ENCODE data around the gene TNFAIP8.
"Not testable (repeated sequence)": the region's sequence is repeated elsewhere in the genome, so short reads cannot be mapped to it uniquely, and the experiment has no call there.

TNFAIP8 gene

GRCh38 chr5:119418606-119419100 is 62.8 kb downstream of the TNFAIP8 start:
- H3K9me3 ChIP-seq (ENCODE audit: insufficient read depth, low read depth, low read length): no peaks in the 10 kb centered on the region
- H3K9ac ChIP-seq (ENCODE audit: low read depth, low read length): no peak overlapping the region
- no peaks in the 10 kb centered on the region for H3K36me3 ChIP-seq (ENCODE audit: insufficient read depth, low read depth, low read length)
- no peaks in the 10 kb centered on the region for H3K27me3 ChIP-seq (ENCODE audit: insufficient read depth, low read length)
- no peak overlapping the region for H3K4me3 ChIP-seq (ENCODE audit: low read length)
- H3K4me1 ChIP-seq (ENCODE audit: insufficient read depth, low read length): peaks cover 8% of the 10 kb centered on the region; the same call in 1 of the 2 replicates
- no peak overlapping the region for H3K27ac ChIP-seq (ENCODE audit: low read length)

GRCh38 chr5:119420169-119420568 is 64.3 kb downstream of the TNFAIP8 start:
- H3K27ac ChIP-seq (ENCODE audit: low read length): no peak overlapping the region
- H3K4me3 ChIP-seq (ENCODE audit: low read length): no peak overlapping the region
- no peak overlapping the region for H3K9ac ChIP-seq (ENCODE audit: low read depth, low read length)
- peaks cover 8% of the 10 kb centered on the region; the same call in 1 of the 2 replicates for H3K4me1 ChIP-seq (ENCODE audit: insufficient read depth, low read length)
- H3K36me3 ChIP-seq (ENCODE audit: insufficient read depth, low read depth, low read length): no peaks in the 10 kb centered on the region
- no peaks in the 10 kb centered on the region for H3K27me3 ChIP-seq (ENCODE audit: insufficient read depth, low read length)
- H3K9me3 ChIP-seq (ENCODE audit: insufficient read depth, low read depth, low read length): no peaks in the 10 kb centered on the region

- H3K27ac ChIP-seq (ENCODE audit: low read length): no peak overlapping the region
- no peak overlapping the region for H3K9ac ChIP-seq (ENCODE audit: low read depth, low read length)
- no peaks in the 10 kb centered on the region for H3K9me3 ChIP-seq (ENCODE audit: insufficient read depth, low read depth, low read length)
- H3K27me3 ChIP-seq (ENCODE audit: insufficient read depth, low read length): no peaks in the 10 kb centered on the region
- no peak overlapping the region for H3K4me3 ChIP-seq (ENCODE audit: low read length)
- no peaks in the 10 kb centered on the region for H3K36me3 ChIP-seq (ENCODE audit: insufficient read depth, low read depth, low read length)
- no peaks in the 10 kb centered on the region for H3K4me1 ChIP-seq (ENCODE audit: insufficient read depth, low read length)
These were observed 70.2 kb downstream of the TNFAIP8 start for GRCh38 chr5:119426057-119426456.

- Histone ChIP-seq H3K27me3 (ENCODE audit: insufficient read depth, low read length) (no peaks in the 10 kb centered on the region), H3K4me1 (ENCODE audit: insufficient read depth, low read length) (no peaks in the 10 kb centered on the region), H3K36me3 (ENCODE audit: insufficient read depth, low read depth, low read length) (no peaks in the 10 kb centered on the region), H3K9ac (ENCODE audit: low read depth, low read length) (no peak overlapping the region), H3K27ac (ENCODE audit: low read length) (no peak overlapping the region), H3K4me3 (ENCODE audit: low read length) (no peak overlapping the region), H3K9me3 (ENCODE audit: insufficient read depth, low read depth, low read length) (no peaks in the 10 kb centered on the region)
These were observed 71.2 kb downstream of the TNFAIP8 start for GRCh38 chr5:119427060-119427459.

- H3K27ac ChIP-seq (ENCODE audit: low read length); H3K4me1 ChIP-seq (ENCODE audit: insufficient read depth, low read length); H3K36me3 ChIP-seq (ENCODE audit: insufficient read depth, low read depth, low read length); H3K9ac ChIP-seq (ENCODE audit: low read depth, low read length); H3K4me3 ChIP-seq (ENCODE audit: low read length); H3K9me3 ChIP-seq (ENCODE audit: insufficient read depth, low read depth, low read length); H3K27me3 ChIP-seq (ENCODE audit: insufficient read depth, low read length): not testable (repeated sequence)
These were observed 71.8 kb downstream of the TNFAIP8 start for GRCh38 chr5:119427596-119427995.

- not testable (repeated sequence) for H3K9me3 ChIP-seq (ENCODE audit: insufficient read depth, low read depth, low read length); H3K36me3 ChIP-seq (ENCODE audit: insufficient read depth, low read depth, low read length); H3K4me3 ChIP-seq (ENCODE audit: low read length); H3K27ac ChIP-seq (ENCODE audit: low read length); H3K27me3 ChIP-seq (ENCODE audit: insufficient read depth, low read length); H3K4me1 ChIP-seq (ENCODE audit: insufficient read depth, low read length); H3K9ac ChIP-seq (ENCODE audit: low read depth, low read length)
These were observed 72.3 kb downstream of the TNFAIP8 start for GRCh38 chr5:119428166-119428565.

GRCh38 chr5:119428574-119428973 is 72.8 kb downstream of the TNFAIP8 start:
- H3K36me3 ChIP-seq (ENCODE audit: insufficient read depth, low read depth, low read length); H3K4me3 ChIP-seq (ENCODE audit: low read length); H3K9ac ChIP-seq (ENCODE audit: low read depth, low read length); H3K27ac ChIP-seq (ENCODE audit: low read length); H3K9me3 ChIP-seq (ENCODE audit: insufficient read depth, low read depth, low read length); H3K27me3 ChIP-seq (ENCODE audit: insufficient read depth, low read length); H3K4me1 ChIP-seq (ENCODE audit: insufficient read depth, low read length): not testable (repeated sequence)

- H3K27ac ChIP-seq (ENCODE audit: low read length); H3K36me3 ChIP-seq (ENCODE audit: insufficient read depth, low read depth, low read length); H3K4me1 ChIP-seq (ENCODE audit: insufficient read depth, low read length); H3K9ac ChIP-seq (ENCODE audit: low read depth, low read length); H3K4me3 ChIP-seq (ENCODE audit: low read length); H3K27me3 ChIP-seq (ENCODE audit: insufficient read depth, low read length): not testable (repeated sequence)
- peaks cover 10% of the 10 kb centered on the region for H3K9me3 ChIP-seq (ENCODE audit: insufficient read depth, low read depth, low read length)
These were observed 76.9 kb downstream of the TNFAIP8 start for GRCh38 chr5:119432674-119433237.

GRCh38 chr5:119435436-119436132 is 79.8 kb downstream of the TNFAIP8 start:
- H3K9ac ChIP-seq (ENCODE audit: low read depth, low read length): no peak overlapping the region
- H3K36me3 ChIP-seq (ENCODE audit: insufficient read depth, low read depth, low read length): no peaks in the 10 kb centered on the region
- peaks cover 10% of the 10 kb centered on the region for H3K9me3 ChIP-seq (ENCODE audit: insufficient read depth, low read depth, low read length)
- H3K4me3 ChIP-seq (ENCODE audit: low read length): no peak overlapping the region
- no peaks in the 10 kb centered on the region for H3K27me3 ChIP-seq (ENCODE audit: insufficient read depth, low read length)
- no peaks in the 10 kb centered on the region for H3K4me1 ChIP-seq (ENCODE audit: insufficient read depth, low read length)
- H3K27ac ChIP-seq (ENCODE audit: low read length): no peak overlapping the region

- not testable (repeated sequence) for H3K27ac ChIP-seq (ENCODE audit: low read length); H3K4me3 ChIP-seq (ENCODE audit: low read length); H3K27me3 ChIP-seq (ENCODE audit: insufficient read depth, low read length); H3K4me1 ChIP-seq (ENCODE audit: insufficient read depth, low read length); H3K36me3 ChIP-seq (ENCODE audit: insufficient read depth, low read depth, low read length); H3K9ac ChIP-seq (ENCODE audit: low read depth, low read length)
- H3K9me3 ChIP-seq (ENCODE audit: insufficient read depth, low read depth, low read length): peaks cover 10% of the 10 kb centered on the region
These were observed 82.2 kb downstream of the TNFAIP8 start for GRCh38 chr5:119437785-119438586.

- H3K4me3 ChIP-seq (ENCODE audit: low read length); H3K27me3 ChIP-seq (ENCODE audit: insufficient read depth, low read length); H3K27ac ChIP-seq (ENCODE audit: low read length); H3K9ac ChIP-seq (ENCODE audit: low read depth, low read length); H3K36me3 ChIP-seq (ENCODE audit: insufficient read depth, low read depth, low read length); H3K4me1 ChIP-seq (ENCODE audit: insufficient read depth, low read length): not testable (repeated sequence)
- peaks cover 10% of the 10 kb centered on the region for H3K9me3 ChIP-seq (ENCODE audit: insufficient read depth, low read depth, low read length)
These were observed 82.7 kb downstream of the TNFAIP8 start for GRCh38 chr5:119438587-119438917.

GRCh38 chr5:119439140-119439631 is 83.4 kb downstream of the TNFAIP8 start:
- Histone ChIP-seq H3K9me3 (ENCODE audit: insufficient read depth, low read depth, low read length) (peaks cover 10% of the 10 kb centered on the region), H3K27ac (ENCODE audit: low read length) (no peak overlapping the region), H3K4me3 (ENCODE audit: low read length) (no peak overlapping the region), H3K4me1 (ENCODE audit: insufficient read depth, low read length) (no peaks in the 10 kb centered on the region), H3K36me3 (ENCODE audit: insufficient read depth, low read depth, low read length) (no peaks in the 10 kb centered on the region), H3K27me3 (ENCODE audit: insufficient read depth, low read length) (no peaks in the 10 kb centered on the region), H3K9ac (ENCODE audit: low read depth, low read length) (no peak overlapping the region)

Measured in iPS-20b (cell line).